Body of pancreas (tissue), 4 donors: ENCODE measurements around the gene NT5C2.
"Not testable (repeated sequence)": the region's sequence is repeated elsewhere in the genome, so short reads cannot be mapped to it uniquely, and the experiment has no call there.

Experiments used
- POLR2A ChIP-seq, 3 donors: fragments of 450-650 bp; IDR thresholded peaks; one replicate each; pipeline ENCODE4 v1.6.1; 2016; ENCODE audit warnings: antibody characterized with exemption in 3 of 3, mild to moderate bottlenecking in 2 of 3
- TF ChIP-seq, protein P1 (sequence below), 7 experiments: fragments of 450-650 bp in 4 of 7; fragments of 200-600 bp in 3 of 7; sonication (generic) in 3 of 7; IDR thresholded peaks; one replicate each; pipeline ENCODE4 v1.5.1; 2016 to 2019; ENCODE audit warnings: antibody characterized with exemption in 7 of 7

GRCh38 chr10:103163766-103164403, 29.2 kb downstream of the NT5C2 start:
- TF ChIP-seq, protein P1, sequence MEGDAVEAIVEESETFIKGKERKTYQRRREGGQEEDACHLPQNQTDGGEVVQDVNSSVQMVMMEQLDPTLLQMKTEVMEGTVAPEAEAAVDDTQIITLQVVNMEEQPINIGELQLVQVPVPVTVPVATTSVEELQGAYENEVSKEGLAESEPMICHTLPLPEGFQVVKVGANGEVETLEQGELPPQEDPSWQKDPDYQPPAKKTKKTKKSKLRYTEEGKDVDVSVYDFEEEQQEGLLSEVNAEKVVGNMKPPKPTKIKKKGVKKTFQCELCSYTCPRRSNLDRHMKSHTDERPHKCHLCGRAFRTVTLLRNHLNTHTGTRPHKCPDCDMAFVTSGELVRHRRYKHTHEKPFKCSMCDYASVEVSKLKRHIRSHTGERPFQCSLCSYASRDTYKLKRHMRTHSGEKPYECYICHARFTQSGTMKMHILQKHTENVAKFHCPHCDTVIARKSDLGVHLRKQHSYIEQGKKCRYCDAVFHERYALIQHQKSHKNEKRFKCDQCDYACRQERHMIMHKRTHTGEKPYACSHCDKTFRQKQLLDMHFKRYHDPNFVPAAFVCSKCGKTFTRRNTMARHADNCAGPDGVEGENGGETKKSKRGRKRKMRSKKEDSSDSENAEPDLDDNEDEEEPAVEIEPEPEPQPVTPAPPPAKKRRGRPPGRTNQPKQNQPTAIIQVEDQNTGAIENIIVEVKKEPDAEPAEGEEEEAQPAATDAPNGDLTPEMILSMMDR (IDR thresholded peaks at IDR 0.05) = not testable (repeated sequence)
- not testable (repeated sequence) for TF ChIP-seq POLR2A (IDR thresholded peaks at IDR 0.05)
